Peyer's patch (tissue), 4 donors: Measurements from ENCODE around the gene AJAP1. TPM values are rescaled to one million over a fixed set of nuclear protein-coding genes. Genes with fewer than 3 reads are reported as not detected.
"Not testable (repeated sequence)": the region's sequence is repeated elsewhere in the genome, so short reads cannot be mapped to it uniquely, and the experiment has no call there.

ENCODE experiments used
- DNase-seq, 3 donors: peaks; one replicate each; pipeline ENCODE4 v3.0.0-alpha.2; 2017 to 2019
- H3K27ac ChIP-seq, 4 donors: fragments of 200-600 bp; sonication (generic); one replicate each; pipeline ENCODE4 v1.5.1; 2016 to 2019
- H3K27me3 ChIP-seq, 2 donors: fragments of 200-600 bp; sonication (generic); one replicate each; pipeline ENCODE4 v1.5.1; 2019
- H3K36me3 ChIP-seq, 3 donors: fragments of 200-600 bp; sonication (generic); one replicate each; pipeline ENCODE4 v1.5.1; 2016 to 2019
- H3K4me1 ChIP-seq, 4 donors: fragments of 200-600 bp; sonication (generic); one replicate each; pipeline ENCODE4 v1.5.1; 2016 to 2019
- H3K4me3 ChIP-seq, 4 donors: fragments of 200-600 bp; sonication (generic); 1 replicate in 3 of 4; 2 replicates in 1 of 4; pipeline ENCODE4 v1.5.1; 2016 to 2019; ENCODE audit warnings: mild to moderate bottlenecking in 1 of 4
- H3K9me3 ChIP-seq, 4 donors: fragments of 200-600 bp; sonication (generic); one replicate each; pipeline ENCODE4 v1.5.1; 2016 to 2019; ENCODE audit warnings: mild to moderate bottlenecking in 1 of 4
- POLR2A ChIP-seq, 2 donors: fragments of 450-650 bp; IDR thresholded peaks; one replicate each; pipeline ENCODE4 v1.5.1; 2017; ENCODE audit warnings: antibody characterized with exemption in 2 of 2, mild to moderate bottlenecking in 2 of 2, moderate library complexity in 2 of 2
- total RNA-seq, 4 donors: library from RNA; depleted of rRNA; stranded (reverse); fragments of >200 nt; gene quantifications; one replicate each; pipeline ENCODE4 v1.1.0, GENCODE V29; 2016
- TF ChIP-seq, protein P1 (sequence below), 6 experiments: fragments of 450-650 bp in 4 of 6; fragments of 200-600 bp in 2 of 6; sonication (generic) in 1 of 6; IDR thresholded peaks; one replicate each; pipeline ENCODE4 v1.5.1; 2017 to 2019; ENCODE audit warnings: antibody characterized with exemption in 6 of 6, mild to moderate bottlenecking in 3 of 6, moderate library complexity in 1 of 6

The AJAP1 gene
- total RNA-seq, 4 donors from 2014 or later = 0.09 to 0.35 (median 0.13) TPM; not detected in 1

- Histone ChIP-seq H3K27ac (no peak overlapping the region), H3K36me3 (no peaks in the 10 kb centered on the region), H3K4me1 (no peaks in the 10 kb centered on the region), H3K9me3 (no peaks in the 10 kb centered on the region), H3K27me3 (no peaks in the 10 kb centered on the region), H3K4me3 (no peak overlapping the region)
- DNase-seq = no peak
- TF ChIP-seq, protein P1, sequence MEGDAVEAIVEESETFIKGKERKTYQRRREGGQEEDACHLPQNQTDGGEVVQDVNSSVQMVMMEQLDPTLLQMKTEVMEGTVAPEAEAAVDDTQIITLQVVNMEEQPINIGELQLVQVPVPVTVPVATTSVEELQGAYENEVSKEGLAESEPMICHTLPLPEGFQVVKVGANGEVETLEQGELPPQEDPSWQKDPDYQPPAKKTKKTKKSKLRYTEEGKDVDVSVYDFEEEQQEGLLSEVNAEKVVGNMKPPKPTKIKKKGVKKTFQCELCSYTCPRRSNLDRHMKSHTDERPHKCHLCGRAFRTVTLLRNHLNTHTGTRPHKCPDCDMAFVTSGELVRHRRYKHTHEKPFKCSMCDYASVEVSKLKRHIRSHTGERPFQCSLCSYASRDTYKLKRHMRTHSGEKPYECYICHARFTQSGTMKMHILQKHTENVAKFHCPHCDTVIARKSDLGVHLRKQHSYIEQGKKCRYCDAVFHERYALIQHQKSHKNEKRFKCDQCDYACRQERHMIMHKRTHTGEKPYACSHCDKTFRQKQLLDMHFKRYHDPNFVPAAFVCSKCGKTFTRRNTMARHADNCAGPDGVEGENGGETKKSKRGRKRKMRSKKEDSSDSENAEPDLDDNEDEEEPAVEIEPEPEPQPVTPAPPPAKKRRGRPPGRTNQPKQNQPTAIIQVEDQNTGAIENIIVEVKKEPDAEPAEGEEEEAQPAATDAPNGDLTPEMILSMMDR (IDR thresholded peaks at IDR 0.05) = no peak
- no peak for TF ChIP-seq POLR2A (IDR thresholded peaks at IDR 0.05)
Observed at GRCh38 chr1:4664095-4664494, 9.7 kb downstream of the AJAP1 start.

- H3K27me3 ChIP-seq = no peaks in the 10 kb centered on the region
- no peaks in the 10 kb centered on the region for H3K36me3 ChIP-seq
- H3K4me3 ChIP-seq = no peak overlapping the region
Observed at GRCh38 chr1:4664606-4665005, 10.2 kb downstream of the AJAP1 start.

GRCh38 chr1:4665456-4665855 is 11.0 kb downstream of the AJAP1 start:
- TF ChIP-seq POLR2A (IDR thresholded peaks at IDR 0.05) = no peak
- TF ChIP-seq, protein P1 (IDR thresholded peaks at IDR 0.05) = no peak

More at GRCh38 chr1:4664606-4665005, 10.2 kb downstream of the AJAP1 start:
- TF ChIP-seq, protein P1 (IDR thresholded peaks at IDR 0.05) = no peak
- no peak for TF ChIP-seq POLR2A (IDR thresholded peaks at IDR 0.05)
- H3K4me1 ChIP-seq = no peaks in the 10 kb centered on the region
- no peaks in the 10 kb centered on the region for H3K9me3 ChIP-seq
- DNase-seq = no peak
- H3K27ac ChIP-seq = no peak overlapping the region

DNA sequence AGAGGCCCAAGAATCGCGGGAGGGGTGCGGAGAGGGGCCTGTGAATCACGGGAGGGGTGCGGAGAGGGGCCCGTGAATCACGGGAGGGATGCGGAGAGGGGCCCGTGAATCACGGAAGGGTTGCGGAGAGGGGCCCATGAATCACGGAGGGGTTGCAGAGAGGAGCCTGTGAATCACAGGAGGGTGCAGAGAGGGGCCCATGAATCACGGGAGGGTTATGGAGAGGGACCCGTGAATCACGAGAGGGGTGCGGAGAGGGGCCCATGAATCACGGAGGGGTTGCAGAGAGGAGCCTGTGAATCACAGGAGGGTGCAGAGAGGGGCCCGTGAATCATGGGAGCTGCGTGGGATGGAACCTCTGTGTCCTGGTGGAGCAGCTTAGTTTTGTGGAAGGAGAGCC is 12.3 kb downstream of the AJAP1 start:
- H3K4me3 ChIP-seq, H3K9me3 ChIP-seq, H3K36me3 ChIP-seq, H3K27me3 ChIP-seq, DNase-seq, H3K4me1 ChIP-seq, H3K27ac ChIP-seq: not testable (repeated sequence)

More at GRCh38 chr1:4665456-4665855, 11.0 kb downstream of the AJAP1 start:
- Histone ChIP-seq H3K27me3 (no peaks in the 10 kb centered on the region), H3K4me1 (no peaks in the 10 kb centered on the region), H3K27ac (no peak overlapping the region), H3K9me3 (no peaks in the 10 kb centered on the region), H3K4me3 (no peak overlapping the region), H3K36me3 (no peaks in the 10 kb centered on the region)
- DNase-seq = no peak

- Histone ChIP-seq H3K27ac (no peak overlapping the region), H3K9me3 (no peaks in the 10 kb centered on the region), H3K4me3 (no peak overlapping the region), H3K36me3 (no peaks in the 10 kb centered on the region), H3K27me3 (no peaks in the 10 kb centered on the region), H3K4me1 (no peaks in the 10 kb centered on the region)
- DNase-seq = no peak
- TF ChIP-seq, protein P1 (IDR thresholded peaks at IDR 0.05) = no peak
- TF ChIP-seq POLR2A (IDR thresholded peaks at IDR 0.05) = no peak
Observed at GRCh38 chr1:4668743-4669700, 14.6 kb downstream of the AJAP1 start.

DNA sequence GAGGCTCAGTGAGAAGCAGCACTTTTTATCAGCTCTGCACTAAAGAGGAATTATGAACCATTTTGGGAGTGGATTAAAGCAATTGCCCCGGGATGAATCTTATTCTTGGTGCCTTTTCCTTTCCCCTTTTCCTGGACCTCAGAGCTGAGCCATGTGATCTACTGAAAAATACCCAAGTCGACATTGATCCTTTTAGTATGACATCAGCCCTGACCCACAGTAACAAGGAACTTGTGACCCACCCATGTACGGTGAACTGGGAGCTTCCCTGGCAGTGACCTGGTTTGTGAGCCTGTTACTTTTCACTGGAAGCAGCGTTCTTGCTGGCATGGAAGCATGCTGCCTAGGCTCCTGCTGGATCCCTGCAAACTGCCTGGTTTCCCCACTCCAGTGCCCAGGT is 15.9 kb downstream of the AJAP1 start:
- no peak for DNase-seq
- no peaks in the 10 kb centered on the region for H3K4me1 ChIP-seq
- H3K27ac ChIP-seq = no peak overlapping the region
- H3K27me3 ChIP-seq = no peaks in the 10 kb centered on the region
- H3K9me3 ChIP-seq = no peaks in the 10 kb centered on the region
- H3K4me3 ChIP-seq = no peak overlapping the region
- TF ChIP-seq, protein P1 (IDR thresholded peaks at IDR 0.05) = no peak
- no peak for TF ChIP-seq POLR2A (IDR thresholded peaks at IDR 0.05)
- no peaks in the 10 kb centered on the region for H3K36me3 ChIP-seq
